ENCODE data around the gene RBM46.

Gene RBM46

DNA sequence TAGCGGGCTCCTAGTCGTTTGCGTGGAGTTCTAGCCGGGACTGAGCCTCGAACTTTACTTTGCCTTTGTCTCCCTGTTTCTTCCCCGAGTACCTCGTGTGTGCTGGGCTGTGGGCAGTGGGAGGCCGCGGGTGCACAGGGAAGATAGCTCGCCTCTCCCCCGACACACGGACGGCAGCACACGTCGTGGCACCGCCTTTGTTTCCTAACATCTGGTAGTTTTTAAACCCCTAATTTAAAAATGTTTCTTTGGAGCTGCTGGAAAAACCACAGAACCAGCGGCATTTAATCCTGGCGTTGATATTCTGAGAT lies 866 bp downstream of the RBM46 start:
- H3K14ac ChIP-seq (ENCODE audit: low read length), result no peak overlapping the region
- H3K4ac ChIP-seq (ENCODE audit: low read length), result no peak overlapping the region
- H3K27ac ChIP-seq (replicated peaks; ENCODE audit: low read length), result no peak overlapping the region
- no peaks in the 10 kb centered on the region for H3K9me3 ChIP-seq (replicated peaks in 1 of 2; ENCODE audit: control insufficient read depth in 2 of 2, insufficient read depth in 1 of 2, low read depth in 1 of 2, low read length in 2 of 2)
- no peak overlapping the region for H2BK120ac ChIP-seq (ENCODE audit: low read depth, low read length)
- no peak overlapping the region for H3K4me2 ChIP-seq (ENCODE audit: insufficient read depth, low read length, poor library complexity, severe bottlenecking)
- H2AK5ac ChIP-seq (ENCODE audit: low read depth, low read length), result no peak overlapping the region
- peak overlapping the region; percentile 64 for H3K18ac ChIP-seq (ENCODE audit: low read length)
- no peak overlapping the region for H3K4me3 ChIP-seq (ENCODE audit: low read length in 2 of 2)
- no peak overlapping the region for H2AFZ ChIP-seq (ENCODE audit: low read length)
- no peak overlapping the region for H2BK15ac ChIP-seq (ENCODE audit: low read length)
- peaks cover 2% of the 10 kb centered on the region for H3K79me1 ChIP-seq (ENCODE audit: low read depth, low read length)
- no peak overlapping the region for H4K91ac ChIP-seq (ENCODE audit: low read depth, low read length, poor library complexity)
- H3K9ac ChIP-seq (ENCODE audit: low read depth, low read length, poor library complexity), result no peak overlapping the region
- H3K36me3 ChIP-seq (replicated peaks in 1 of 2; ENCODE audit: control insufficient read depth in 2 of 2, insufficient read depth in 2 of 2, low read length in 2 of 2), result no peaks in the 10 kb centered on the region
- no peak overlapping the region for H2BK5ac ChIP-seq (ENCODE audit: low read length)
- no peak overlapping the region for H2BK12ac ChIP-seq (ENCODE audit: low read length)
- no peaks in the 10 kb centered on the region for H3K27me3 ChIP-seq (ENCODE audit: control insufficient read depth in 3 of 3, insufficient read depth in 3 of 3, low read depth in 1 of 3, low read length in 3 of 3)
- H4K8ac ChIP-seq (ENCODE audit: low read depth, low read length), result no peak overlapping the region
- no peak overlapping the region for H3K23ac ChIP-seq (ENCODE audit: low read depth, low read length, poor library complexity)
- no peak for DNase-seq (ENCODE audit: low spot score)
- no CpG with 5 or more reads among the region's 18 CpGs for WGBS, 2 donors (ENCODE audit: extremely low coverage in 2 of 2, insufficient read length in 2 of 2, insufficient replicate concordance in 1 of 2)
- no peaks in the 10 kb centered on the region for H3K4me1 ChIP-seq (ENCODE audit: control insufficient read depth in 2 of 2, insufficient read depth in 1 of 2, low read depth in 1 of 2, low read length in 2 of 2)

DNA sequence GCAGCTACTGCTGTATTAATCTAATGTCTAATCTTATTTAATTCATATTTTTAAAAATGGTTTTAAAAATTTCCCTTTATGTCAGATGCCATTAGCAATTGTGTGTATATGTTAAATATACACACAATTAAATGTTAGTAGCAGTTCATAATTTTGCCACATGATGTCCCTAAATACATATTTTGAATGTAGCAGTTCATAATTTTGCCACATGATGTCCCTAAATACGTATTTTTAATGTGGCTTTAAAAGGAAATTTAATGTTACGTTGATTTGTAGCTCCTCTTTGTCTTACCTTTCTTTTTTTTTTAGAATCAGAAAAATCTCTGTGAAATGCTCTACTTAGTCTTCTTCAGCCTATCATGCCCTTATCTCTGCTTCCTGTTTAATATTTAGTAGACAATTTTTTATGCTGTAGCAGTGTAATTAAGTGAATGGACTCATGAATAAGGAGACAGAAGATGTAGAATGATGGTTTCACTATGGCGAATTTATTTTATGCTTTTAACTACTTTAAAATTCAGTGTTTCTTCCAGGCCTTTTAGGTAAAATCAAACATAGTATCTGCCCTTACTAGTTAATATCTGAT lies 26.1 kb downstream of the RBM46 start:
- H2BK120ac ChIP-seq (ENCODE audit: low read depth, low read length), result no peak overlapping the region
- no peak overlapping the region for H2BK5ac ChIP-seq (ENCODE audit: low read length)
- H3K9ac ChIP-seq (ENCODE audit: low read depth, low read length, poor library complexity), result no peak overlapping the region
- no CpG with 5 or more reads among the region's 3 CpGs for WGBS, 2 donors (ENCODE audit: extremely low coverage in 2 of 2, insufficient read length in 2 of 2, insufficient replicate concordance in 1 of 2)
- no peak overlapping the region for H3K18ac ChIP-seq (ENCODE audit: low read length)
- H3K4me2 ChIP-seq (ENCODE audit: insufficient read depth, low read length, poor library complexity, severe bottlenecking), result no peak overlapping the region
- H2BK12ac ChIP-seq (ENCODE audit: low read length), result no peak overlapping the region
- H3K4me3 ChIP-seq (ENCODE audit: low read length in 2 of 2), result no peak overlapping the region
- H3K14ac ChIP-seq (ENCODE audit: low read length), result no peak overlapping the region
- H2AK5ac ChIP-seq (ENCODE audit: low read depth, low read length), result no peak overlapping the region
- H2AFZ ChIP-seq (ENCODE audit: low read length), result no peak overlapping the region
- no peak overlapping the region for H2BK15ac ChIP-seq (ENCODE audit: low read length)
- H3K9me3 ChIP-seq (replicated peaks in 1 of 2; ENCODE audit: control insufficient read depth in 2 of 2, insufficient read depth in 1 of 2, low read depth in 1 of 2, low read length in 2 of 2), result no peaks in the 10 kb centered on the region
- no peaks in the 10 kb centered on the region for H3K4me1 ChIP-seq (ENCODE audit: control insufficient read depth in 2 of 2, insufficient read depth in 1 of 2, low read depth in 1 of 2, low read length in 2 of 2)
- no peak overlapping the region for H4K8ac ChIP-seq (ENCODE audit: low read depth, low read length)
- H3K23ac ChIP-seq (ENCODE audit: low read depth, low read length, poor library complexity), result no peak overlapping the region
- no peak overlapping the region for H4K91ac ChIP-seq (ENCODE audit: low read depth, low read length, poor library complexity)
- no peaks in the 10 kb centered on the region for H3K27me3 ChIP-seq (ENCODE audit: control insufficient read depth in 3 of 3, insufficient read depth in 3 of 3, low read depth in 1 of 3, low read length in 3 of 3)
- H3K79me1 ChIP-seq (ENCODE audit: low read depth, low read length), result no peaks in the 10 kb centered on the region
- no peak overlapping the region for H3K27ac ChIP-seq (replicated peaks; ENCODE audit: low read length)
- no peak for DNase-seq (ENCODE audit: low spot score)
- H3K36me3 ChIP-seq (replicated peaks in 1 of 2; ENCODE audit: control insufficient read depth in 2 of 2, insufficient read depth in 2 of 2, low read length in 2 of 2), result no peaks in the 10 kb centered on the region
- no peak overlapping the region for H3K4ac ChIP-seq (ENCODE audit: low read length)

GRCh38 chr4:154818230-154818629 lies 37.2 kb downstream of the RBM46 start:
- no peak for DNase-seq (ENCODE audit: low spot score)
- Histone ChIP-seq H3K18ac (ENCODE audit: low read length) (no peak overlapping the region), H2BK15ac (ENCODE audit: low read length) (no peak overlapping the region), H3K4me2 (ENCODE audit: insufficient read depth, low read length, poor library complexity, severe bottlenecking) (no peak overlapping the region), H3K23ac (ENCODE audit: low read depth, low read length, poor library complexity) (no peak overlapping the region), H3K4me1 (ENCODE audit: control insufficient read depth in 2 of 2, insufficient read depth in 1 of 2, low read depth in 1 of 2, low read length in 2 of 2) (no peaks in the 10 kb centered on the region), H3K14ac (ENCODE audit: low read length) (no peak overlapping the region), H3K27me3 (ENCODE audit: control insufficient read depth in 3 of 3, insufficient read depth in 3 of 3, low read depth in 1 of 3, low read length in 3 of 3) (no peaks in the 10 kb centered on the region), H2AFZ (ENCODE audit: low read length) (no peak overlapping the region), H3K79me1 (ENCODE audit: low read depth, low read length) (no peaks in the 10 kb centered on the region), H3K4me3 (ENCODE audit: low read length in 2 of 2) (no peak overlapping the region), H2BK12ac (ENCODE audit: low read length) (no peak overlapping the region), H4K91ac (ENCODE audit: low read depth, low read length, poor library complexity) (no peak overlapping the region), H3K9ac (ENCODE audit: low read depth, low read length, poor library complexity) (no peak overlapping the region), H3K36me3 (replicated peaks in 1 of 2; ENCODE audit: control insufficient read depth in 2 of 2, insufficient read depth in 2 of 2, low read length in 2 of 2) (no peaks in the 10 kb centered on the region), H2BK120ac (ENCODE audit: low read depth, low read length) (no peak overlapping the region), H4K8ac (ENCODE audit: low read depth, low read length) (no peak overlapping the region), H2BK5ac (ENCODE audit: low read length) (no peak overlapping the region), H3K27ac (replicated peaks; ENCODE audit: low read length) (no peak overlapping the region), H3K4ac (ENCODE audit: low read length) (no peak overlapping the region), H3K9me3 (replicated peaks in 1 of 2; ENCODE audit: control insufficient read depth in 2 of 2, insufficient read depth in 1 of 2, low read depth in 1 of 2, low read length in 2 of 2) (no peaks in the 10 kb centered on the region), H2AK5ac (ENCODE audit: low read depth, low read length) (no peak overlapping the region)

GRCh38 chr4:154822775-154823174 lies 41.7 kb downstream of the RBM46 start:
- Histone ChIP-seq H2BK5ac (ENCODE audit: low read length) (no peak overlapping the region), H2BK120ac (ENCODE audit: low read depth, low read length) (no peak overlapping the region), H2BK12ac (ENCODE audit: low read length) (no peak overlapping the region), H3K23ac (ENCODE audit: low read depth, low read length, poor library complexity) (no peak overlapping the region), H4K91ac (ENCODE audit: low read depth, low read length, poor library complexity) (no peak overlapping the region), H4K8ac (ENCODE audit: low read depth, low read length) (no peak overlapping the region), H3K14ac (ENCODE audit: low read length) (no peak overlapping the region), H3K4me1 (ENCODE audit: control insufficient read depth in 2 of 2, insufficient read depth in 1 of 2, low read depth in 1 of 2, low read length in 2 of 2) (no peaks in the 10 kb centered on the region), H3K4ac (ENCODE audit: low read length) (no peak overlapping the region), H3K27ac (replicated peaks; ENCODE audit: low read length) (no peak overlapping the region), H3K4me2 (ENCODE audit: insufficient read depth, low read length, poor library complexity, severe bottlenecking) (no peak overlapping the region), H3K9me3 (replicated peaks in 1 of 2; ENCODE audit: control insufficient read depth in 2 of 2, insufficient read depth in 1 of 2, low read depth in 1 of 2, low read length in 2 of 2) (no peaks in the 10 kb centered on the region), H3K4me3 (ENCODE audit: low read length in 2 of 2) (no peak overlapping the region), H3K18ac (ENCODE audit: low read length) (no peak overlapping the region), H3K27me3 (ENCODE audit: control insufficient read depth in 3 of 3, insufficient read depth in 3 of 3, low read depth in 1 of 3, low read length in 3 of 3) (no peaks in the 10 kb centered on the region), H3K79me1 (ENCODE audit: low read depth, low read length) (no peaks in the 10 kb centered on the region), H2BK15ac (ENCODE audit: low read length) (no peak overlapping the region), H2AFZ (ENCODE audit: low read length) (no peak overlapping the region), H3K36me3 (replicated peaks in 1 of 2; ENCODE audit: control insufficient read depth in 2 of 2, insufficient read depth in 2 of 2, low read length in 2 of 2) (no peaks in the 10 kb centered on the region), H3K9ac (ENCODE audit: low read depth, low read length, poor library complexity) (no peak overlapping the region), H2AK5ac (ENCODE audit: low read depth, low read length) (no peak overlapping the region)
- no peak for DNase-seq (ENCODE audit: low spot score)
